ENCODE measurements around the gene LOC128125822.

LOC128125822 gene

DNA sequence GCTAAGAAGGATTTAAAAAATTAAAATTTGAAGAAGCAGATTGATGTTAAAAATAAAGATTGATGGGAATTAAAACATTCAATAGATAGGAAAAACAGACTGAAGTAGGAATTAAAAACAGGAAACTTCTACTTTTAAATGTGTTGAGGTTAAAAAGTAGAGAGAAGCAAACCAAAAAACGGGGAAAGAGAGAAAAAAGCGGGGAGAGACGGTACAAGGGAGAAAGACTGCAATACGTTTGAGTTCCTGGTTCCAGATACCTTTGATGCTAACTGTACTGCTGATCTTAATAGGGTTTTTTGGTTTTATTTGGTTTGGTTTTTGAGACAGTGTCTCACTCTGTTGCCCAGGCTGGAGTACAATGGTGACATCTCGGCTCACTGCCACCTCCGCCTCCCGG is 27.0 kb downstream of the LOC128125822 start:
- intact Hi-C loops (cut with micrococcal nuclease; ENCODE audit: unreplicated experiment) (loop anchor here (2.0 kb wide), 1 partner anchor 166 kb away; no protein-coding TSS in a partner anchor), in situ Hi-C loops (cut with HindIII; ENCODE audit: low pct_unique_long_range_greater_than_20kb, low sequenced_read_pairs) (no loop called here)
- no peak overlapping the region for H3K4me3 ChIP-seq (ENCODE audit: low read depth in 2 of 2, low read length in 2 of 2)
- H3K36me3 ChIP-seq (ENCODE audit: control insufficient read depth, insufficient read depth, low read length), result no peaks in the 10 kb centered on the region
- H3K4me1 ChIP-seq (ENCODE audit: control insufficient read depth, insufficient read depth, low read length), result peaks cover 6% of the 10 kb centered on the region; the same call in 1 of the 2 replicates
- H3K27ac ChIP-seq (ENCODE audit: low read length), result no peak overlapping the region
- H3K27me3 ChIP-seq (ENCODE audit: control insufficient read depth, insufficient read depth, low read length), result no peaks in the 10 kb centered on the region
- no TSS peak for BruUV-seq (replicated peaks)
- no peaks in the 10 kb centered on the region for H3K9me3 ChIP-seq (ENCODE audit: control insufficient read depth, insufficient read depth, low read depth, low read length)
- ChIA-PET CTCF (interaction anchor here (1.1 to 2.8 kb wide), 4 partner anchors 21 to 203 kb away, joined by 3 to 20 read pairs (median 4); no protein-coding TSS in a partner anchor), POLR2A (no interaction called here)
- ATAC-seq (no peak), DNase-seq (ENCODE audit: low read depth, low spot score) (no peak)
- TF ChIP-seq TCF7L2 (IDR thresholded peaks at IDR 0.05; ENCODE audit: low read depth, low read length), result no peak
- no peak for TF ChIP-seq POLR2AphosphoS5 (IDR thresholded peaks at IDR 0.05; ENCODE audit: low read depth, low read length)
- TF ChIP-seq, protein P1, sequence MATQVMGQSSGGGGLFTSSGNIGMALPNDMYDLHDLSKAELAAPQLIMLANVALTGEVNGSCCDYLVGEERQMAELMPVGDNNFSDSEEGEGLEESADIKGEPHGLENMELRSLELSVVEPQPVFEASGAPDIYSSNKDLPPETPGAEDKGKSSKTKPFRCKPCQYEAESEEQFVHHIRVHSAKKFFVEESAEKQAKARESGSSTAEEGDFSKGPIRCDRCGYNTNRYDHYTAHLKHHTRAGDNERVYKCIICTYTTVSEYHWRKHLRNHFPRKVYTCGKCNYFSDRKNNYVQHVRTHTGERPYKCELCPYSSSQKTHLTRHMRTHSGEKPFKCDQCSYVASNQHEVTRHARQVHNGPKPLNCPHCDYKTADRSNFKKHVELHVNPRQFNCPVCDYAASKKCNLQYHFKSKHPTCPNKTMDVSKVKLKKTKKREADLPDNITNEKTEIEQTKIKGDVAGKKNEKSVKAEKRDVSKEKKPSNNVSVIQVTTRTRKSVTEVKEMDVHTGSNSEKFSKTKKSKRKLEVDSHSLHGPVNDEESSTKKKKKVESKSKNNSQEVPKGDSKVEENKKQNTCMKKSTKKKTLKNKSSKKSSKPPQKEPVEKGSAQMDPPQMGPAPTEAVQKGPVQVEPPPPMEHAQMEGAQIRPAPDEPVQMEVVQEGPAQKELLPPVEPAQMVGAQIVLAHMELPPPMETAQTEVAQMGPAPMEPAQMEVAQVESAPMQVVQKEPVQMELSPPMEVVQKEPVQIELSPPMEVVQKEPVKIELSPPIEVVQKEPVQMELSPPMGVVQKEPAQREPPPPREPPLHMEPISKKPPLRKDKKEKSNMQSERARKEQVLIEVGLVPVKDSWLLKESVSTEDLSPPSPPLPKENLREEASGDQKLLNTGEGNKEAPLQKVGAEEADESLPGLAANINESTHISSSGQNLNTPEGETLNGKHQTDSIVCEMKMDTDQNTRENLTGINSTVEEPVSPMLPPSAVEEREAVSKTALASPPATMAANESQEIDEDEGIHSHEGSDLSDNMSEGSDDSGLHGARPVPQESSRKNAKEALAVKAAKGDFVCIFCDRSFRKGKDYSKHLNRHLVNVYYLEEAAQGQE (IDR thresholded peaks at IDR 0.05; ENCODE audit: insufficient read depth in 1 of 2, low read depth in 2 of 2, low read length in 1 of 2), result no peak
- TF ChIP-seq, protein P2, sequence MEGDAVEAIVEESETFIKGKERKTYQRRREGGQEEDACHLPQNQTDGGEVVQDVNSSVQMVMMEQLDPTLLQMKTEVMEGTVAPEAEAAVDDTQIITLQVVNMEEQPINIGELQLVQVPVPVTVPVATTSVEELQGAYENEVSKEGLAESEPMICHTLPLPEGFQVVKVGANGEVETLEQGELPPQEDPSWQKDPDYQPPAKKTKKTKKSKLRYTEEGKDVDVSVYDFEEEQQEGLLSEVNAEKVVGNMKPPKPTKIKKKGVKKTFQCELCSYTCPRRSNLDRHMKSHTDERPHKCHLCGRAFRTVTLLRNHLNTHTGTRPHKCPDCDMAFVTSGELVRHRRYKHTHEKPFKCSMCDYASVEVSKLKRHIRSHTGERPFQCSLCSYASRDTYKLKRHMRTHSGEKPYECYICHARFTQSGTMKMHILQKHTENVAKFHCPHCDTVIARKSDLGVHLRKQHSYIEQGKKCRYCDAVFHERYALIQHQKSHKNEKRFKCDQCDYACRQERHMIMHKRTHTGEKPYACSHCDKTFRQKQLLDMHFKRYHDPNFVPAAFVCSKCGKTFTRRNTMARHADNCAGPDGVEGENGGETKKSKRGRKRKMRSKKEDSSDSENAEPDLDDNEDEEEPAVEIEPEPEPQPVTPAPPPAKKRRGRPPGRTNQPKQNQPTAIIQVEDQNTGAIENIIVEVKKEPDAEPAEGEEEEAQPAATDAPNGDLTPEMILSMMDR (IDR thresholded peaks at IDR 0.05), result no peak
- TF ChIP-seq SIN3A (IDR thresholded peaks at IDR 0.05; ENCODE audit: borderline replicate concordance, insufficient read depth, low read depth, low read length), result no peak

DNA sequence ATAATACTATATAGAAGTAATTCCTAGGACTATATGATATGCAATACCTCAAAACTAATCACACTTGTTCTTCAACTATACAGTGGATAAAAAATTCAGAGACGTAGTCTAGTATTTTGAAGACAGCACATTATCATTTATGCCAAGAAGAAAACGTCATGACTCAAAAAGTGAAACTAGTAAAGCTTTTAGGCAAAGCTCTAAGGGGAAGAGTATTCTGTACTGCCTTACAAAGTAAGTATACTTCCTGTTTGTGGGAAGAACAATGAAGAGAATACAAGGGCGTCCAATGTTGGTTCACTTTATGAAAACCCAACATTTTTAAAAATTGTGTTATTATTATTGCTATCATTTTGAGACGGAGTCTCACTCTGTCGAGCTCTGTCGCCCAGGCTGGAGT is 27.9 kb downstream of the LOC128125822 start:
- no peak overlapping the region for H3K4me3 ChIP-seq (ENCODE audit: low read depth in 2 of 2, low read length in 2 of 2)
- H3K27ac ChIP-seq (ENCODE audit: low read length), result no peak overlapping the region
- CTCF ChIA-PET, result no interaction called here
- DNase-seq (ENCODE audit: low read depth, low spot score), result no peak
- BruUV-seq (replicated peaks), result no TSS peak
- no peaks in the 10 kb centered on the region for H3K36me3 ChIP-seq (ENCODE audit: control insufficient read depth, insufficient read depth, low read length)
- intact Hi-C loops (cut with micrococcal nuclease; ENCODE audit: unreplicated experiment) (no loop called here), in situ Hi-C loops (cut with HindIII; ENCODE audit: low pct_unique_long_range_greater_than_20kb, low sequenced_read_pairs) (no loop called here)
- H3K4me1 ChIP-seq (ENCODE audit: control insufficient read depth, insufficient read depth, low read length), result peaks cover 6% of the 10 kb centered on the region; the same call in 1 of the 2 replicates
- POLR2A ChIA-PET, result no interaction called here
- TF ChIP-seq TCF7L2 (IDR thresholded peaks at IDR 0.05; ENCODE audit: low read depth, low read length) (no peak), POLR2AphosphoS5 (IDR thresholded peaks at IDR 0.05; ENCODE audit: low read depth, low read length) (no peak), SIN3A (IDR thresholded peaks at IDR 0.05; ENCODE audit: borderline replicate concordance, insufficient read depth, low read depth, low read length) (no peak)
- TF ChIP-seq, protein P1 (IDR thresholded peaks at IDR 0.05; ENCODE audit: insufficient read depth in 1 of 2, low read depth in 2 of 2, low read length in 1 of 2), result no peak
- TF ChIP-seq, protein P2 (IDR thresholded peaks at IDR 0.05), result no peak
- no peaks in the 10 kb centered on the region for H3K27me3 ChIP-seq (ENCODE audit: control insufficient read depth, insufficient read depth, low read length)
- no peak for ATAC-seq
- H3K9me3 ChIP-seq (ENCODE audit: control insufficient read depth, insufficient read depth, low read depth, low read length), result no peaks in the 10 kb centered on the region
